Stomach smooth muscle (tissue), 2 donors: ENCODE measurements around the gene CCNJL.

Source experiments
- H3K27ac ChIP-seq: one replicate; pipeline ENCODE4 v1.7.0; 2013; ENCODE audit warnings: mild to moderate bottlenecking, low read length, inconsistent platforms
- H3K27me3 ChIP-seq, 2 donors: one replicate each; pipeline ENCODE4 v1.7.0; 2013; ENCODE audit warnings: low read length in 2 of 2; ENCODE audit not compliant: insufficient read depth in 2 of 2, control insufficient read depth in 1 of 2
- H3K36me3 ChIP-seq, 2 donors: one replicate each; pipeline ENCODE4 v1.7.0; 2013; ENCODE audit warnings: low read length in 2 of 2; ENCODE audit not compliant: control insufficient read depth in 2 of 2, insufficient read depth in 2 of 2
- H3K4me1 ChIP-seq: one replicate; pipeline ENCODE4 v1.7.0; 2013; ENCODE audit warnings: low read length; ENCODE audit not compliant: control insufficient read depth, insufficient read depth
- H3K4me3 ChIP-seq, 2 donors: one replicate each; pipeline ENCODE4 v1.7.0; 2013; ENCODE audit warnings: low read length in 2 of 2
- H3K9ac ChIP-seq, 2 donors: one replicate each; pipeline ENCODE4 v1.7.0; 2013; ENCODE audit warnings: low read length in 2 of 2, mild to moderate bottlenecking in 1 of 2
- H3K9me3 ChIP-seq, 2 donors: one replicate each; pipeline ENCODE4 v1.7.0; 2013; ENCODE audit warnings: low read length in 2 of 2; ENCODE audit not compliant: control insufficient read depth in 2 of 2
- donor health status: healthy.
- donor health status: Pancreatic carcinoma.

CCNJL gene, protein sequence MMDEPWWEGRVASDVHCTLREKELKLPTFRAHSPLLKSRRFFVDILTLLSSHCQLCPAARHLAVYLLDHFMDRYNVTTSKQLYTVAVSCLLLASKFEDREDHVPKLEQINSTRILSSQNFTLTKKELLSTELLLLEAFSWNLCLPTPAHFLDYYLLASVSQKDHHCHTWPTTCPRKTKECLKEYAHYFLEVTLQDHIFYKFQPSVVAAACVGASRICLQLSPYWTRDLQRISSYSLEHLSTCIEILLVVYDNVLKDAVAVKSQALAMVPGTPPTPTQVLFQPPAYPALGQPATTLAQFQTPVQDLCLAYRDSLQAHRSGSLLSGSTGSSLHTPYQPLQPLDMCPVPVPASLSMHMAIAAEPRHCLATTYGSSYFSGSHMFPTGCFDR

DNA sequence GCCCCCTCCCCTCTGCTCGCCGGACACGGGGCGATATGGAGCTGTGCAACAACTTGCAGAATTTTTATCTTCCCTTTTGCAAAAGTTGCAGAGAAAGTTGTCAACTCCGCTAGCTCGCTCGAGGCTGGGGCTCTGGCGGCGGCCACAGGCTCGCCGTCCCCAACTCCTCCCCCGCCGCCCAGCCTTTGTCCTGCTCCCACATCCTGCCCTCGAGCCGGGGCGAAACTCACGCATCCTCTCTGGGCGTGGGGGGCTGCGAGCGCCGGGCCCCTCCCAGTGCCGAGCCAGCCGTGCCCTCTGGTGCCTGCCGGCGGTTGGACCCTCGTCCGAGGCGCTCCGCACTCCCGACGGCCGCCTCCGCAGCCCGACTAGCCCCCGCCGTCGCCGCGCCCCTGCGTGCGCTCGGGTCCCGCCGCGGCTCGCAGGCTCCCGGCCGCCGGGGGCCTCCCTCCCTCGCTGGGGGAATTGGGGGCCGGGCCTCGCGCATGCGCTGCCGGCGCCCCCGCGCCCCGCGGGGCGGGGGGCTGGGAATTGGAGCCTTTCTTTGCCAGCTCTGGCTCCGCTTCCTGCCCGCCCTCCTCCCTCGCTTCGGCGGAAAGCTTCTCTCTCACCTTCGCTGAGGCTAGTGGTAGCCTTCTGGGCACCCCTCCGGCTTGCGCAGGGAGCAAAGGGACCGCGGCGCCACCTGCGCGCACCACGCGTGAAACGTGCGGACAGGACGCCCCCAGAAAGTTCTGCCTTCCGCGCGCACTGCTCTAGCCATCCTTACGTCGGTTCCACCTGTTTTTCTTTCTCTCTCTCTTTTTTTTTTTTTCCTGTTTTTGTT is at the start of gene CCNJL:
Gene CCNJL (minus strand): TSS at position 431 of the 826 bp plus-strand sequence. CDS start 641 bp downstream, outside the sequence.
- Histone ChIP-seq H3K4me1 (peaks cover 14% of the 10 kb centered on the region), H3K36me3 (no peaks in the 10 kb centered on the region), H3K9ac (no peak within 1 kb of the TSS), H3K9me3 (no peaks in the 10 kb centered on the region), H3K4me3 (peak within 1 kb of the TSS; percentile 54 to 75), H3K27ac (no peak within 1 kb of the TSS), H3K27me3 (peaks cover 11 to 20% of the 10 kb centered on the region in 2 donors)

GRCh38 chr5:160361624-160362228 is 49.4 kb upstream of the CCNJL start:
- no peak overlapping the region for H3K9ac ChIP-seq
- no peak overlapping the region for H3K27ac ChIP-seq
- H3K9me3 ChIP-seq, result no peaks in the 10 kb centered on the region
- H3K4me1 ChIP-seq, result peaks cover 27% of the 10 kb centered on the region
- H3K36me3 ChIP-seq, result no peaks in the 10 kb centered on the region
- H3K4me3 ChIP-seq, result no peak overlapping the region
- H3K27me3 ChIP-seq, result no peaks in the 10 kb centered on the region

- no peak overlapping the region for H3K9ac ChIP-seq
- H3K9me3 ChIP-seq, result no peaks in the 10 kb centered on the region
- H3K27ac ChIP-seq, result no peak overlapping the region
- no peaks in the 10 kb centered on the region for H3K36me3 ChIP-seq
- H3K27me3 ChIP-seq, result no peaks in the 10 kb centered on the region
- H3K4me3 ChIP-seq, result no peak overlapping the region
- H3K4me1 ChIP-seq, result peaks cover 31% of the 10 kb centered on the region
These were observed 47.9 kb upstream of the CCNJL start for GRCh38 chr5:160360310-160360709.

- Histone ChIP-seq H3K27me3 (no peaks in the 10 kb centered on the region), H3K27ac (no peak overlapping the region), H3K4me1 (peaks cover 31% of the 10 kb centered on the region), H3K4me3 (no peak overlapping the region), H3K36me3 (no peaks in the 10 kb centered on the region), H3K9me3 (no peaks in the 10 kb centered on the region), H3K9ac (no peak overlapping the region)
These were observed 47.5 kb upstream of the CCNJL start for GRCh38 chr5:160359816-160360215.

DNA sequence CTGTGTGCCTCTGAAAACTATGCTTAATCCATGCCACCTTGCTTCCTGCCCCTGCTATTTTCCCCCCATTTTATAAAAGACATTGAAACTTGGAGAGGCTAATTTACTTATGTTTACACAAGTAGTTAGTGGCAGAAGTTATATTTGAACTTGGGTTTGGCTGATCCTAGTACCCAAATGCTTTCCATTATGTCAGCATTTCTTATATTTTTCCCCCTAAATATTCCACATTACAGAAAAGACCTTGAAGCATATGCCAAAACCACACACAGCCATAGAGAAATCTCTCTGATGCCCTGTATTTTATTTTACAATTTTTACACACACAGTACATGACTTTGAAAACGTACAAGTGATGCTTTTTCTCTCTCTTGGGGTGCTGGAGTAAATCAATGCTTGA is 46.9 kb upstream of the CCNJL start:
- Histone ChIP-seq H3K9ac (no peak overlapping the region), H3K4me3 (no peak overlapping the region), H3K27me3 (no peaks in the 10 kb centered on the region), H3K27ac (no peak overlapping the region), H3K9me3 (no peaks in the 10 kb centered on the region), H3K4me1 (peaks cover 31% of the 10 kb centered on the region), H3K36me3 (no peaks in the 10 kb centered on the region)

DNA sequence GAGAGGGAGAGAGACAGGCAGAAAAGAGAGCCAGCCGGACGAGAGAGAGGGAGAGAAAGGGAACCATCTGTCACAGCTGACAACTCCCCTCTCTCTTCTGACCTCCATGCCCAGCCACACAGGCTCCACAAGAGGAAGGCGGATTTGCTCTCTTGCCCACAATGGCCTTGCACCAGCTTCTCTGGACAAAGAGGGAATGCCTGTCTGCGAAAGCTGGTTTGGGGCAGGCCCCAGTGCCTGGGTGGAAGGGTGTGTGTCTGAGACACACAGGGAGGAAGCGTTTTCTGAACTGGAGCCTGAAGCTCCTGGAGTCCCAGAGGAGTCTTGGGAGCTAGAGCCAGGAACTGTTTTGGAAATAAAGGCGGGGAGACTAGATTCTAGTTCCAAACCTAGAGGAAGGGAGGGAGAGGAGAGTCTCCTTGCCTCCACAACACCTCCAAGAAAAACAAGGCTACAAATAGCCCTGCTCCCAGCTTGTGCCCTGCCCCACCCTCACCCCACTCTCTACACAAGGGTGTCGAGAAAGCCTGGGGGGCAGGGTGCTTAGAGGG is 45.6 kb upstream of the CCNJL start:
- Histone ChIP-seq H3K27me3 (no peaks in the 10 kb centered on the region), H3K36me3 (no peaks in the 10 kb centered on the region), H3K9ac (peak overlapping the region; percentile 50 to 64), H3K27ac (peak overlapping the region; percentile 80), H3K4me3 (peak overlapping the region; percentile 50 to 68), H3K9me3 (no peaks in the 10 kb centered on the region), H3K4me1 (peaks cover 32% of the 10 kb centered on the region)

DNA sequence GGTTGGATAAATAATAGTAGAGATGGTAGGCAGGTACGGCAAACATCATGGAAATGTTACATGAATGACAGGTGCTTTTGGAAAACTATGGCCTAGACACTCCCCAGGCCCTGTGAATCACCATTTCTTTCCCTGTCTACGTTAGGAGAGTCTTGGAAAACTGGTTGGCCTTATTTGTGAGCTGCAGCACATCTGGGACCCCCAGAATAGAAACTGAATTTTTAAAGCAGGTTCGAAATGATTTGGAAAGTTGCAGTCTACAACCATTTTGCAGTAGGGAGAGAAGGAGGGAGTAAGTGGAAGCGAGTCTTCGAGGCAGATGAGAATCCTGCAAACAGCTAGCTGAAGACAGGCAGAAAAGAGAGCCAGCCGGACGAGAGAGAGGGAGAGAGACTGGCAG is 45.0 kb upstream of the CCNJL start:
- H3K9me3 ChIP-seq, result no peaks in the 10 kb centered on the region
- H3K9ac ChIP-seq, result peak overlapping the region; percentile 50 to 64
- H3K4me1 ChIP-seq, result peaks cover 32% of the 10 kb centered on the region
- H3K27me3 ChIP-seq, result no peaks in the 10 kb centered on the region
- H3K4me3 ChIP-seq, result peak overlapping the region; percentile 26 to 68
- no peaks in the 10 kb centered on the region for H3K36me3 ChIP-seq
- H3K27ac ChIP-seq, result peak overlapping the region; percentile 80

DNA sequence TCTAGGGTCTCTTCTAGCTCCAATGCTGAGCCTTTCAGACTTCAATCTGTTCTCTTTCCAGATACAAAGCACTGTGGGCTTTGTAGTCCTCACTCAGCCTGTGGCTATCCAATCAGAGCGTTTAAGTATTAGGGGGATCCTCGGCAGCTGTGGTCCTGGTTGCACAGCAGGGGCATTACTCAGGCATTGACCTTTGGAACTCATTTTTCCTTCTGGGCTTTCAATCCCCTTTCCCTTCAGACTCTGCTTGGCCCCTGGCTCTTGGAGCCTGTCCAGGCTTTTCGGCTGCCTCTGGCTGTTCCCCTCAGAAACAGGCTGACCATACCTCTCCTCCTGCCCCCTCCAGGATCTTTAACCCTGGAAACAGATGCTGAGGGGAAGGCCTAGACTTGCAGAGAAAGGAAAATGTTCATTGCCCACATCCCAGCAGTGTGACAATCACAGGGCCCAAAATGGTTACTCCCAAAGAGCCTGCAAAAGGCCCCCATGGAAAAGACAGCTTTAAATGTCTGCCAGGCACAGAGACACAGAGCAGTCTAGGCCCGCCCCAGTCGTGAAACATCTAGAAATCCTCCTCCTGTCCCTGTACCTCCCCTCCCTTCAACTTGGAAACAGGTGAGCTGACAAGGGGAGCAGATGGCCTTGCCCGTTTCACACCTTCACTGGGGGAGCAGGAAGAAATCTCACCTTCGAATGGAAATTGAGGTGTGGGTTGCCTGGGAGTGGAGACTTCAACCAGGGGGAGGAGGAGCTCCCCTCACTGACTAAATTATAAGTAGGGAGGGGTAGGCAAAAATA is 44.4 kb upstream of the CCNJL start:
- H3K4me3 ChIP-seq, result peak overlapping the region; percentile 26 to 68
- no peaks in the 10 kb centered on the region for H3K9me3 ChIP-seq
- no peaks in the 10 kb centered on the region for H3K27me3 ChIP-seq
- peak overlapping the region; percentile 80 for H3K27ac ChIP-seq
- H3K4me1 ChIP-seq, result peaks cover 32% of the 10 kb centered on the region
- peak overlapping the region in 1 of 2 donors; percentile 29 for H3K9ac ChIP-seq
- H3K36me3 ChIP-seq, result no peaks in the 10 kb centered on the region

GRCh38 chr5:160354666-160355065 is 42.3 kb upstream of the CCNJL start:
- H3K9ac ChIP-seq, result no peak overlapping the region
- no peaks in the 10 kb centered on the region for H3K27me3 ChIP-seq
- no peak overlapping the region for H3K4me3 ChIP-seq
- H3K9me3 ChIP-seq, result no peaks in the 10 kb centered on the region
- peaks cover 29% of the 10 kb centered on the region for H3K4me1 ChIP-seq
- H3K27ac ChIP-seq, result no peak overlapping the region
- no peaks in the 10 kb centered on the region for H3K36me3 ChIP-seq

DNA sequence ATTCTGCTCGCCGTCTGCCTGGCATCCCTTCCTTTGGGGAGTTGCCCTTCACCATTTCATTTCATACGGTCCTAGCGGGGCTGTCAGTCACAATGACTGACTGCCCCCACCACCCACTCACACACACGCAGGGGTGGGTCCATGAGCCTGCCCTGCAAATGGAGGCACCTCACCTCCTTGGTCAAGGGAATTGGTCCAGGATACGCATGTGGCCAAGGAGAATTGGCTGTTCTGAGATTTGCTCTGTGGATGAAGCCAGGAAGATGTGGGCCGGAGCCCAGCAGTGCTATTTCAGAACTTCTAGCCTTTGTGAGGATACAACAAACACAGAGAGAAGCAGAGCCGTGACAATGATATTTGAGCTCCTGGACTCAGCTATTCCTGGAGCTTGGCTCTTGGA is 41.0 kb upstream of the CCNJL start:
- H3K9ac ChIP-seq, result no peak overlapping the region
- no peak overlapping the region for H3K27ac ChIP-seq
- H3K36me3 ChIP-seq, result peaks cover 0 to 4% of the 10 kb centered on the region in 2 donors
- peaks cover 24% of the 10 kb centered on the region for H3K4me1 ChIP-seq
- no peaks in the 10 kb centered on the region for H3K9me3 ChIP-seq
- H3K27me3 ChIP-seq, result no peaks in the 10 kb centered on the region
- no peak overlapping the region for H3K4me3 ChIP-seq
